Activated CD4-positive, CD25-positive, alpha-beta regulatory T cell treated with anti-CD3 and anti-CD28 coated beads, Interleukin-2, amount 50 U/mL, for 16 hours (primary cell): ENCODE results near the gene CMKLR1.

ENCODE experiments used
- DNase-seq: peaks from one replicate; pipeline ENCODE4 v3.0.0-alpha.2; 2020; ENCODE audit warnings: low read depth, low spot score

Gene CMKLR1, protein sequence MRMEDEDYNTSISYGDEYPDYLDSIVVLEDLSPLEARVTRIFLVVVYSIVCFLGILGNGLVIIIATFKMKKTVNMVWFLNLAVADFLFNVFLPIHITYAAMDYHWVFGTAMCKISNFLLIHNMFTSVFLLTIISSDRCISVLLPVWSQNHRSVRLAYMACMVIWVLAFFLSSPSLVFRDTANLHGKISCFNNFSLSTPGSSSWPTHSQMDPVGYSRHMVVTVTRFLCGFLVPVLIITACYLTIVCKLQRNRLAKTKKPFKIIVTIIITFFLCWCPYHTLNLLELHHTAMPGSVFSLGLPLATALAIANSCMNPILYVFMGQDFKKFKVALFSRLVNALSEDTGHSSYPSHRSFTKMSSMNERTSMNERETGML

DNA sequence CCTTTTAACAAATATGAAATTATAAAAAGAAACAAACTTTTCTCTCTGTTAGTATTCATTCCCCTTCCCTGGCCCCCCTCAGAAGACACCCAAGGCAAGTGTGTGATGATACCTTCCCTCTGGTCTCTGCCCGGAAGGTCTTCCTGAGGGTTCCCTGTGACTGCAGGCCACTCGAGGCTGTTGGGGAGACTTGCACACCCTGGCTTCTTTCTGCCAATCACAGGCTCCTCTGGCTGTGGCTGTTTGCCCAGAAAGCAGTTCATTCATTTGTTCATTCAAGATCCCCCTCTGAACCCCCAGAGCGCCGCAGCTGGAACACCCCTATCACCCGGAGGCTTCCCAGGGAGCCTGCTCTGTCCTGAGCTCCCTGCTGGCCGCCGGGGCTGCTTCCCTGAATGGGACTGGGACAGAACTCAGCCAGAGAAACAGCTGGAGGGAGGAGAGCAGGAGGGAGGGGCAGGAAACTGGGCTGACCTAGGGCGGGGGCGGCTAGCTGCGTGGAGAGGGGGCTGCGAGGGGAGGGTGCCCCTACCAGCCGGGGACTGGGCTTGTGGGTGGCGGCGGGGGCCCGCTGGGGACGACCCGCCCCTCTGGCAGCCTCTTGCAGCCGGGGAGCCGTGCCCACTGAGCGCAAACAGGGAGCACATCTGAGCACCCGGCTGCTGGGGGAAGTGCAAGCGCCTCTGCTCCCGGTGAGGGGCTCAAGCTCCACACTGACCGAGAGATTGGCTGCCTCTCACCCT, at the start of gene CMKLR1:
CMKLR1 (minus strand) TSS at position 397 of the 743 bp plus-strand sequence. CDS start 45,720 bp downstream, outside the sequence.
- no peak for DNase-seq

DNA sequence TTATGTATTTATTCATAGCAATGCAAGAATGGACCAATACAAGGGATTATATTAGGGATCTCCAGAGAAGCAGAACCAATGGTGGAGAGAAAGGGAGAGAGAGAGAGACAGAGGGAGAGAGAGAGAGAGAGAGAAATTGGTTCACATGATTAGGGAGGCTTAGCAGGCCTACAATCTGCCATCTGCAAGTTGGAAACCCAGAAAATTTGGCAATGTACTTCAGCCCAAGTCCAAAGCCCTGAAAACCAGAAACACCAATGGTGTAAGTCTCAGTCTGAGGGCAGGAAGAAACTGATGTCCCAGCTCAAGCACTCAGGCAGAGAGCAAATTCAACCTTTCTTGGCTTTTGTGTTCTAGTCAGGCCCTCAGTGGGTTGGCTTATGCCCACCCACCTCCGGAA, 48.7 kb upstream of the CMKLR1 start:
- no peak for DNase-seq

DNA sequence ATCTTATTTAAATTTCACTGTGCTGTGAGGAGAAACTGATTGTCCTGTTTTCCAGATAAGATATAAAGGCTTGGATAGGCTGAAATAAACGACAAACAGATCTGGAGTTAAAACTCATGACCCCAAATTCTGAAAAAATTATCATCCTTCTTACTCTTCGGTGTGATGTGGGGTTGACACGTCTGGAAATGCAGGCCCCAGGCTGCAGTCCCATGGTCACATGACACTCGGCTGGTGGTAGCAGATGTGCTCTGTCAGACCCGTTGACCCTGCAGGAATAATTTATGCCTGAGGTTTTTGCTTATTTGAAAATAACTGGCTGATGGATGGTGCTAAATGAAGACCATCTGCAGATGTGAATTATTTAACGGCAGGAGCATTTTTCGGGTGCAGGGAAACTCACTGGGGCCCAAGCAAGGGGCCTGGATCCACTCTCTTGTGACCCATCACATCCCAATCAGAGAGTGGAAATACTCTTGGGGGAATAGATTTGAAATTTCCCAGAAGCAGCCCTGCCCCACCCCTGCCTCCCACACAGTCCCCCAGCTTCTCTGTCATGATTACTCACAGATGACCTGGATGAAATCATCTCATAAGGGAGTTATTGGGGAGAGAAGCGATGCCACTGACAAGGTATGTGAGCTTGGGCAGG, 47.7 kb upstream of the CMKLR1 start:
- no peak for DNase-seq

DNA sequence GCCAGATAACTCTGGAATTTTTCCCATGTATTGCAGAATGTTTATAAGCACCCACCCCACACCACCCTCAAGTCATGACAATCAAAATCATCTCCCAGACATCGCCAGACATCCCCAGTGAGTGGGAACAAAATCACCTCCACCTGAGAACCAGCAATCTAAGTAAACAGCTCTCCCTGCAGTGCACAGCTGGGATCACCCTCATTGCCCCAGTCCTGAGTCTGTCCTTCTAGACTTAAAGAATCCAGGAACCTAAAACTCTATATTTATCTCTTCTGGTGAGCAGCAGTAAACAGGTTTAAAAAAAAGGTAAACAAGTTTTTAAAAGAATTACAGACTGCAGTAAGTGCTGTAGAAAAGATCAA, 43.3 kb upstream of the CMKLR1 start:
- no peak for DNase-seq

DNA sequence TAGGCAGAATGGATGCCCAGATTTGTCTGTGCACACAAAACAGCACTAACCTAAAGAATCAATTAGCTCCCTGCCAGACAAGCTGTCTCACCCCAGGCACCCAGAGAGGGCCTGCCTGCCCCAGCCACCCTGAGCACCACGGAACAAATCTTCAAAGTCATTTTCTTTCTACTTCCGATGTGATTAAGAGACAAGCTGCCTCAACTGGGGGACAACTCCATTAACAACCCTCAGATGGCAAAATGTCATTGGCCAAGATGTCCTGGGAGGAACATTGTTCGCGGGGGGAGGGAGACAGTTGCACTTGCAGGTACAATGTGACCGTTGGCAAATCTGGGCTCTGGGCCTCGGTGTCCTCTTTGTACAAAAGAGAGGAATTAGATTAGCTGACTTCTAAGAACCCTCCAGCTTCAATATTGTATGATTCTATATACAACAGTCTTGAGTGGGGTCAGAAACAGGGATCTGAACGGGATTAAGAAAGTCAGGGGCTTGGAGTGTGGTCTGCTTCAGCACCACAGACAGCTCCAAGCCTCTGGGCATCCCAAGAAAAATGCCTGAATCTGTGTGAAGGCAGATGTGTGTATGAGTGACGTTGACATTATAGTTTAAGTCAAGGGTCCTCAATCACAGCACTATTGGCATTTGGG, 42.8 kb upstream of the CMKLR1 start:
- no peak for DNase-seq

DNA sequence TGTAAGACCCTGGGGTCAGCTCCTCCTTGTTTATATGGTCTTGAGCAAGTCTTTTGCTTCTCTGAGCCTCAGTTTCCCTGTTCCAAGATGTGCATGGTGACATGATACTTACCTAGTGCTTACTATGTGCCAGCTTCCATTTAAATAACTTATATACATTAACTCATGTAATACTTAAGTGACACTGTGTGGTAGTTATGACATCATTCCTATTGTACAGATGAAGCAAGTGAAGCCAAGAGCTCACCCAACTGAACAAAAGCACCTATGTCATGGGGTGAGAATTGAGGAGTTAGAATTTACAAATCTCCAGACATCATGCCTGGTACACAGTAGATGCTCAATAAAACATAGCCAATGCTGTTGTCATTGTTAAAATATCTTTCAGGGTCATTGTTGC, 41.3 kb upstream of the CMKLR1 start:
- DNase-seq: no peak

DNA sequence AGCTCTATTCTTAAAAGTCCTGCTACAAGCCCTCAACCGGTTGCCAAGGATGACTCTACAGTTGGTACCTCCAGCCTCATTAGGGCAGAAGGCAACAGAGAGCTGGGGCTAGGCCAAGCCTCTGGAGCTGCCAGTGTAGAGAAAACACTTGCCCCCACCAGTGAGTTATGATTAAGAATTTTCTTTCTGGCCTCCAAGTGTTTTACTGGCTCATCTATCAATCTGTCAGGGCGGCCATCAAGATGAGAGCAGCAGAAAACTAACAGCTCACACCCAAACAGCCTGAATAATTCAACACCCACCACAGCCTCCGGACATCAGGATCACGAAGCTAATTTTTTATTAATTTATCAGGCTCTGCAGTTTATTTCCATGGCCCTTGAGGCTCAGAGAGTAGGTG, 40.7 kb upstream of the CMKLR1 start:
- DNase-seq: no peak

DNA sequence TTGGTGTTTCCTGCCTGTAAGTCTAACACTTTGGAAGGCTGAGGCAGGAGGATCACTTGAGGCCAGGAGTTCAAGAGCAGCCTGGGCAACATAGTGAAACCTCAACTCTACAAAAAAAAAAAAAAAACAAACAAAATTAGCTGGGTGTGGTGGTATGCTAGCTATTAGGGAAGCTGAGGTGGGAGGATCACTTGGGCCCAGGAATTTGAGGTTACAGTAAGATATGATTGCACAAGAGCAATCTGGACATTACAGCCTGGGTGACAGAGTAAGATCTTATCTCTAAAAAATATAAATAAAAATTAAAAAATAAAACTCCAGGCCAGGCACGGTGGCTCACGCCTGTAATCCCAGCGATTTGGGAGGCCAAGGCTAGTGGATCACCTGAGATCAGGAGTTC, 39.8 kb upstream of the CMKLR1 start:
- no peak for DNase-seq

DNA sequence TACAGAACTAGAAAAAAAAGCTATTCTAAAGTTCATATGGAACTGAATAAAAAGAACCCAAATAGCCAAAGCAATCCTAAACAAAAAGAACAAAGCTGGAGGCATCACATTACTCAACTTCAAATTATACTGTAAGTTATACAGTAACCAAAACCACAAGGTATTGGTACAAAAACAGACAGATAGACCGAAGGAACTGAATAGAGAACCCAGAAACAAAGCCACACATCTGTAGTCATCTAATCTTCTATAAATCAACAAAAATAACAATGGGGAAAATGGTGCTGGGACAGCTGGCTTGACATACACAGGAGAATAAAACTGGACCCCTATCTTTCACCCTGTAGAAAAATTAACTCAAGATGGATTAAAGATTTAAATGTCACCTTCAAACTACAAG, 38.1 kb upstream of the CMKLR1 start:
- no peak for DNase-seq

DNA sequence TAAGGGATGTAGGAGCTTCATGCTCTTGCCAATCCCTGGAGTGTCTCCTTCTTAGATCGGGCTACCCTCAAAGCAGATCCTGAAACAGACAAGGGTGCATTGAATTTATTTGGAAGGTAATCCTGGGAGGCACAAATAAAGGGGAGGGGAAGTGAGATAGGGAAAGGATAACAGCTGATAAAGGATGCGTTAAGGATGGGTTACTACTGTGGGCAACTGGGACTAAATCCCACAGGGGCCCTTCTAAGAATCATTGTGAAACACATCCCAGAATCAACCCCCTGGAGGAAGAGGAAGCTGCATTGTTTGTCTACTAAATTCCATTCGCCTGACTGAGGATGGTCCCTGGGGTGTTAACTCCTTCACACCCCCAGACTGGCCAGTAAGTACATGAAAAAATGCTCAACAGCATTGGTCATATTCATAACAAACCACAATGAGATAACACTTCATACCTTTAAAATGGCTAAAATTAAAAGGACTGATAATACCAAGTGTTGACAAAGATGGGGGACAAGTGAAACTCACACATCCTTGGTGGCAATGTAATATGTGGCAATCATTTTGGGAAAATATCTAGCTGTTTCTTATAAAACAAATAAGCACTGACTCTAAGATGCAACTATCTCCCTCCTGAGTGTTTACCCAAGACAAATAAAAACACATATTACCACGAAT, 37.0 kb upstream of the CMKLR1 start:
- DNase-seq: no peak

DNA sequence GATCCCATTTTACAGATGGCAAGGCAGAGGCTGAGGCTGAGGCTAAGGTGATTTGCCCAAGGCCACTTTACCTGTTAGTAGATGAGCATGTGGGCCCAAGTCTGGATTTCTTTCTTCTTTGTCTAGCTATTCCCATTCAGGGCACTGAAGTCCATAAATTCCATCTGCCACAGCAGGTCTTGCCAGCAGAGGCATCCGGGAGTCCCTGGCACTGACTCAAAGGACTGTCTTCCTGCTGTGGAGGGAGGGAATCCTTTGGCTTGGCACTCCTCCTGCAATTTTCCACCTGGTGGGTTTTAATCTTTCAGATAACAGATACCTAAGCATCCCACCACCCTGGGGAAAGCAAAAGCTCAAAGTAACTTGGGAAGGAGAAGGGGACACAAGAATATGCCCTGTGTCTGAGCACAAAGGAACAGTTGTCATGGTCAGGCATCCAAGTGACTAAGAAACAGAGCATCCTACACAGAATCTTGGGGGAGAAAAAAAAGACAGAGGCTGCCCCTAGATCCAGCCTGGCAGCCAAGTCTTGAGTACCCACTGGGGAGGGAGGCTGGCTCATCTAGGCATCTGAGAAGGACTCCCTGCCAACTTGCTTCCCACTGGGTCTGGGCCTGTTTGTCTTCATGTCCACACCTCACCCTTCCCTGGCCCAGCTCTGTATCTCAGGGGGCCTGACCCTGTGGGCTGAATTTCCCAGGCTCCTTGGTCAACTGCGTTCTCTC, 35.6 kb upstream of the CMKLR1 start:
- DNase-seq: no peak

DNA sequence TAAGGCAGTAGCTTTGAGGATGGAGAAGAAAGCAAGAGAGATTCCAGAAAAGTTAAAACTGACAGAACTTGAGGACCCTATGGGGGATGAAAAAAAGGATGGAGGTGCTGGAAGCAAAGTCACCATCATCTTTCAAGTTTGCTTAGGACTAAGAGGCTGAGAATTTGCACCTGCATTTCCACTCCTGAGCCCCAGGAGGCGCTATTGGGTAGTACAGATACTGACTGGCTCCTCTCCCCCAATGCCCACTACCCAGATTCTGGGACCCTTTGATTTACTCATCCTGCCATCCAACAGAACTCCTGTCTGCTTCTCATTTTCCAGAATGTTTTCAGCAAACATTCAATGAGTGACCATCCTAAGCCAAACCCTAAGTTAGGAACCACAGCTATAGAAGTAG, 34.0 kb upstream of the CMKLR1 start:
- DNase-seq: no peak

DNA sequence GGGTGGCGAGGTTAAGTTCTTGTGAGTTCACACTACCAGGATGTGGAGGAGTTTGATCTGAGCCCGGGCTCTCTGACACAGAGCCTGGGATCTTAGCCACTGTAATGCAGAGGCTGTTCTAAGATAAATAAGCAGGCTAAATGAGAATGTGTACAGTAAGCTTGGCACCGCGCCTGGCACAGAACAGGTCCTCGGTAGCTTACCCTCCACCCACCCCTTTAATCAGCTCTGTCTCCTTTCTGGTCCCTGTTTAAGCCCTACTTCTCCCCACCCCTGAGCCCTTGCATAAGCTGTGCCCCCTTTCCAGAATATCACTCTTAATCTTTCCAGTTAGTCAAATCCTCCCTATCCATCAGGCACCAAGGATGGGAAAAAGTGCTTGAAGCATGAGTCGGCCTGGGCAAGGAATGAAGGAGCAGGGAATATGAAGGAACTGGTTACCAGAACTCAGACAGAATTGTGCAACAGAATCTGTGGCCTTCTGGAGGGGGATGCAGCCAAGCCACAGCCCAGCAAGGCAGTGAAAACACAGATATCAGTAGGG, 32.8 kb upstream of the CMKLR1 start:
- DNase-seq: no peak

DNA sequence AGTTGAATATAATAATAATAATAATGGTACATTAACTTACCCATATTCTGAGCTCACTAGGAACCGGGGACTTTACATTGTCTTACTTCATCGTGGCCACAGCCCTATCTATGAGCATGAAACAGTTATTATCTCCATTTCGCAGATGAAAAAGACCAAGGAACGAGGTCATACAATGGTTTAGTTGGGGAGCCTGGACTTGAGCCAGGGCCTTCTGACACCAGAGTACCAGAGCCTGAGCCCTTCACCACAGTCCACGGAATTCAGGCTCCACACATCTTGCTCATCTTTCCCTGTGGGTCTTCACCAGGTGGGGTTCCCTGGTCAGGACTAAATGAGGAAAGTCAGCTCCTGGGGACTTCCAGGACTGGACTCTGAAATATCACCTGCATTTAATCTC, 31.3 kb upstream of the CMKLR1 start:
- DNase-seq: no peak

DNA sequence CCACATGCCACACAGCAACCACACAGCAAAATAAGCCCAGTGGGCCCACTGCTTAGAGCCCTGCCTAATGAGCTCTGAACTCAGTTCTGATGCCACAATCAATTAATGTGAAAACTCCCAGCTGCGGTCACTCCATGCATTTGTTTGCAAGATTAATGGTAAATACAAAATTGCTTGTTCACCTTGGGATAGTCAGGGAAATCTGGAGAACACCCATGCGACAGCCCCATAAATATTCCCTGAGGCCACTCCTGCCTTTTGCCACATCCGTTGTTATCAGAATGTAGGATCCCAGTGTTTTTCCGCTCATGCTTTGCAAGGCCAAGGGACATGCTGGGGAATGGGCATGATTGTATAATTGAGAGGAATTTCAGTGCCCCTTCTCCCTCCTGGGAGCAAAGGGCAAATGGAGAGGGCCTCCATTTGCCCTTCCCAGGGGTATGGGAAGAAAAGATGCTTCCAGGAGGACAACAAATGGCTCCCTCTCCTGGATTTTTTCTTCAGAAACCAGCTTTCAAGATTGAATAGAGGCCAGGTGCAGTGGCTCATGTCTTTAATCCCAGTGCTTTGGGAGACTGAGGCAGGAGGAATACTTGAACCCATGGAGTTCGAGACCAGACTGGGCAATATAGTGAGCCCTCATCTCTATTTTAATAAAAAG, 30.8 kb upstream of the CMKLR1 start:
- no peak for DNase-seq

DNA sequence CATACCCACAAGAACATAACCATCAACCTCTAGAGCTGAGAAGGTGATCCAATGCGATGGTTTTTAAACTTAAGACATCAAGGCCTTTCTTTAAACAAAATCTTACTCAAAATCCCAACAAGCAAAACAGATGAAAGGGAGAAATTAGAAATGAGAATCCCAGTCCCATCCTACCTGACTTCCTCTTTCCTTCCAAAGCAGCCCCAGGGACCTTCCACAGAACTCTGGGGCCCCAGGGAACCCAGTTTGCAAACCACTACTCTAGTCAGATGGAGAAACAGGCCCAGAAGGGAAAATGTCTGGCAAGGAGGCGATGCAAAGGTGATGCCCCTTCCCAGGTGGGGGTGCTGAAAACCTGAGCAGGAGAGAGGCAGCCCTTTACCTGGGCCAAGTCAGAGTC, 29.0 kb upstream of the CMKLR1 start:
- no peak for DNase-seq

DNA sequence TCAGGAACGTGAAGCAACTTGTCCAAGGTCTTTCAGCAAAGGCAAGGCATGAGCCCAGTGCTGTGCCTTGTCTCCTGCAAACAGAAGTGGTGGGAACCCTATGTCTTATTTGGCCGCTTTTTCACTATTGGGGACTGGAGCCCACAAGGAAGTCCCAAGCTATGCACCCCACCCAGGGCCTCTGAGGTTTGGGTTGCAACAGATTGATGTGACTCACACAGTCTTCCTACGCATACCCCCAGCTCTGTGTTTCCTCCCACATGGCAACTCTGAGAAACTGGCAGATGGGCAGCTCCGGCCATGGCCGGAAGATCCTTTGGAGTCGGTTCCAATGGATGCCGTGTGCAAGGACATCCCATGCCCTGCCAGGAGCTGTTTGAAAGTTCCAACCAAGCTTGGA, 28.3 kb upstream of the CMKLR1 start:
- DNase-seq: no peak

DNA sequence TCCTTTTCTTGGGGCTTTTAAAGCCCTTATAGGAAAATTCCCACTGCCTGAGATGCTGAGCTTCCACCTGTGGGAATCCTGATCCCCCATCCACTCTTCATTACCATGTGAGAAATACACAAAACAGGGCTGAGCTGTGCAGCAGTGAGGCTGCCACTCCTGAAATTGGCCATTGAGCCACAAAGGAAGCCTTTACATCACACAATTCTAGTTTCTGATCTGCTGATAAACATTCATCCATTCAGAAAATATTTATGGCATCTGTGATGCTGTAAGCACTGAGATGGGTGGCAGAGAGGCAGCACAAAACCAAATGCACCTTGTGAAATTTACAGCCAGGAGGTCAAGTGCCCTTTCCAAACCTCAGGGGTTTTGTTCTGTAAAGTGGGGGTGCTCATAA, 26.2 kb upstream of the CMKLR1 start:
- no peak for DNase-seq

DNA sequence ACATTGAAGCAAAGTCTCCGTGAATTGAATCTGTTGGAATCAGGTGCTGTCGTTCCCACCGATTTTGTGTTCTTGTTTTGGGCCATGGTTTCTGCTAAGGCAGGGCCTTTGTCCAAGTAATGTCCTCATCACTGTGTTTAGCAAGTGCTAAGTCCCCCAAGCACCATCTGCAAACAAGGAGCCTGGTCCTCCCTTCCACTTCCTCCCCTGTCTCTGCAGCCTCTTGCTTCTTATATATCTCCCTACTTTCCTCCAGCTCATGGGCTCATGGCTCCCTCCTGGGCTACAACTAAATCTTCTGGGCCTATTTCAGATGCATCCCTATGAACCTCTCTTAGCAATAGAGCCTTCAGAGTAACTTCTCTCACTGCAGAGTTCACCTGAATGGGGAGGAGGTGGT, 25.8 kb upstream of the CMKLR1 start:
- DNase-seq: no peak

DNA sequence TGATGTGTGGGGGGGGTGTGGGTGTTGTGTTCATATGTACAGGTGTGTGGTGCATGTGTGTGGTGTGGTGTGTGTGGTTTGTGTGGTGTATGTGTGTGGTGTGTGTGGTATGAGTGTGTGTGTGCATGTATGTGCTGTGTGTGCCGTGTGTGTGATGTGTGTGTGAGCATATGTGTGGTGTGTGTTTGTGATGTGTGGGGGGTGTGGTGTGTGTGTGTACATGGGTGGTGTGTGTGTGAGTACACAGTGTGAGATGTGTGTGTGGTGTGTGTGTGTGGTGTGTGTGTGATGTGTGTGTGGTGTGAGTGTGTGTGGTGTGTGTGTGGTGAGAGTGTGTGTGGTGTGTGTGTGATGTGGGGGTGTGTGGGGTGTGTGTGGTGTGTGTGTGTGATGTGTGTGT, 24.5 kb upstream of the CMKLR1 start:
- no peak for DNase-seq
